ENCODE data around the gene CFAP100.

CFAP100 gene

DNA sequence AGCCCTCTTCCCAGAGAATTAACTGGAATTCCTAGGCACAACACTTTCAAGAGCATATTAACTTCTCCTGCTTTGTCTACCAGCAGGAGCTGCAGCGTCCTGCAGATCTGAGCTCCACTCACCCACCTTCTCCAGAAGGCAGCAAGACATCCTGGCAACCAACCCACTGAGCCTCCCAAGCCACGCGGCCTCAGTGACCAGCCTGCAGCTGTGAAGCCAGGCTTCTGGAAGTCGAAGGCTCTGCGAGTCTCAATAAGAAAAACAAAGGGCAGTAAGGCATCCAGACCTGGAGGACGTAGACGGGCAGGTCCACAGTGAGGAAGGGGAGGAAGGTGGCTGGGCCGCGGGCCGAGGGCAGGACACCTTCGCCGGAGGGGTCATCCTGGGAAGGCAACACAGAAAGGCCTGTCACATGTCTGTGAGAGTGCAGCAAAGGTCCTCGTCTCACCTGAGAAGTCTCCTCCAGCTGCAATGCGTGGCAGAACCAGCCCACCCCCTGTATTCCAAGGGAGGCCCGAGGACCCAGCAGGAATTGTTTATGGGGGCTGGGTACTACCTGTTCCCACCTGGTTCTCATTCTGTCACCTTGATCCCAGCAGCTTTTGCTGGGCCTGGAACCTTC is 44.7 kb downstream of the CFAP100 start:
- no peak for DNase-seq (ENCODE audit: extremely low read depth in 1 of 2, low read depth in 1 of 2)

- no peak for DNase-seq (ENCODE audit: extremely low read depth in 1 of 2, low read depth in 1 of 2)
Observed at GRCh38 chr3:126439968-126440708, 45.4 kb downstream of the CFAP100 start.

DNA sequence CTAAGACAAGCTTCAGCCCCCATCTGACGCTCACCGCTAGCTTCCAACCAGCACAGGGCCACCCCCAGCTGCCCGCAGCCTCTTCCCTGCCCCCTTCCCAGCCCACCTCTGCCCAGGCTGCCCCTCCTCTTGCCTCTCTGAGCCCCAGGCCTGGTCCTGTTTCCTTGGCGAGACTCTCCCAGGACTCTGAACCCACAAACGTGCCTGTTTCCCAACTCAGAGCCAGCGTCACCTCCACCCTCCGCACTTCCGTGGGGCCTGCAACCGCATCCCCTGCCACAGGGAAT is 45.9 kb downstream of the CFAP100 start:
- DNase-seq (ENCODE audit: extremely low read depth in 1 of 2, low read depth in 1 of 2): no peak

DNA sequence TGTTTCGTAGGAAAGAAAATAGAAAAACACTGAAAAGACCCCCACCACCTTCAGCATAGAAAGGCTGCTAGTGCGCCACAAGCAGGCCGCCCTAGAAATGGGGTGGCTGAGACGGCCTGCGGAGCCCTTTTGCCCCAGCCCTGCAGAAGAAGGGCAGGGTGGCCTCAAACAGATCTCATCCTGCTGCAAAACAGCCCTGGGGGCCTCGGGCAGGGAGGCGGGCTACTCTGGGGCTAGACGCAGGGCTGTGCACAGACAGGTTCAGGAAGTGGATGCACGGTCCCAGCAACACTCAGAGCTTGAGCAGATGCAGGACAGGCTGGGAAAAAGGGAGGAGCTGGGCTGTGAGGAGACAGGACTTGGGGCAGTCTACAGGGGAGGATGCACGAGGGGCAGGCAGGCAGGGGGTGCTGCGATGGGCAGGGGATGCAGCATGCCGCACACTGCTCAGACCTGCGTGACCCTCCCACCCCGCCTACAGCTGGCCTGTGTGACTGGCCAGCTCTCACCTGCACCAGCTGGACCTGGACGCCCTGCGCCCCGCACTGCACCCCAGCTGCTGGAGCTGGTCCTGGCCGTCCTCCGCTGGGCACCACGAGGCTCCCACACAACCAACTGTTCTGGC is 46.7 kb downstream of the CFAP100 start:
- no peak for DNase-seq (ENCODE audit: extremely low read depth in 1 of 2, low read depth in 1 of 2)

DNA sequence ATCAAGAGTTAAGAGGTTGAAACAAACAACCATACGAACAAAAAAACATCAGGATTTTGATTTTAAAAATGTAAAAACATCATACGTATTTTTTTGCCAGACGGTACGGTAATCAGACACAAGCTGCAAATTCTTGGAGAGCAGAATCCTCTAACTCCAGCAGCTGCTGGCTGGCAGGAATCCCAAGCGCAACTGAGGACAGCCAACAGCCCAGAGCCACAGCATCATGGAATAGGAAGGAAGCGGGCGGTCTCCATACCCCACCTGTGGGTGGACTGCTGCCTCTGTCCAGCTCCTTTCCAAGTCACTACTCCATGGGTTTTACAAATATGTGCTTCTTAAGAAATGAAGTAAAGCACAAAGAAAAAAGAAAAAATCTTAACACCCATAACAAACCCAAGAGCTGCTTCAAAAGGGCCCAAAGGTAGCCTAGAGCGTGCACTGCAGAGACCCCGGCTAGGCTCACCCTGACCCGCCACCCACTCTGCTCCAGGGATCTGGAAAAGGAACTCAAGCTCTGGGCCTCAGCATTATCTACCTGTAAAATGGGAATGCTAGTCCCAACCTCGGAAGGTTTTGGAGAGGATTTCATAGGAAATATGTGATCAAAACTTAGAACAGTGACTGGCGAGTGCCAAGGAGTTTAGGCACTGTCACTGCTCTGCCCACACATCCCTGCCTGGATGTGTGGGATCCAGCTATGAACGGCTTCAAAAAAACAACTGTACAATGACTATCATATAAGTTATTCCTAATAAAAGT is 47.6 kb downstream of the CFAP100 start:
- no peak for DNase-seq (ENCODE audit: extremely low read depth in 1 of 2, low read depth in 1 of 2)

DNA sequence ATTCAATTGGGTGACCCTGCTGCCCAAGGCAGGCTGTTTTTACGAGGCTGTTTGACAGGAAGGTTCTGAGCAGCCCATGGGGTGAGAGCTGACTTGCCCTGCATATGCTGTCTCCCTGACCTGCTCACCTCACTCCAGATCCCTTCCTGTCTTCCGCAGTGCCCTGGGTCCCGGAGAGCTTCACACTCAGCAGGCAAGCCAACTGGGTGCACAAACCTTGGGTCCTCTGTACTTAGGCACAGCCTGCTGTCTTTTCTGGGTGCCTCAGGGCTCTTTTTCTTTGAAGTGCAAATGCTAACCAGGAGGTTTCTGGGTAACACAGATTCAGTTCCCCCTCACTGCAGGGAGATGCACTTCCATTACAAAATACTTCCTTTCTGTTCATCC is 48.1 kb downstream of the CFAP100 start:
- no peak for DNase-seq (ENCODE audit: extremely low read depth in 1 of 2, low read depth in 1 of 2)

DNA sequence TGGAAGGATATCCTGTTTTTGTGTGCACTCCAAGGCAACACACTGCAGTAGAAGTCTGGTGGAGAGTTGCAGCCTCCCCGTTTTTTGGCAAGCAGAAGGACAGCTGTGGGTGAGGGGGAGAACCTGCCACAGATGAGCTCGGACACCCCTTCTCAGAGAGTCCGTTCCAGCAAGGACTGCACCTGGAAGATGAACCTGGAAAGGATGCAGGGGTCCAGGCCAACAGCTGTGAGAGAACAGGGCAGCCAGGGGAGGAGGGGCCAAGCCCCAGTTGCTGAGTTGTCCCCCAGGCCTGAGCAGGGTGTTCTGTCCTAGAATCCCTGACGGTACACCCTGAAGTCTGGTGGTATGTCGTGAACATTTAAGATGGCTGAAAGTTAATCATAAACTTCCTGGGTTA is 50.8 kb downstream of the CFAP100 start:
- no peak for DNase-seq (ENCODE audit: extremely low read depth in 1 of 2, low read depth in 1 of 2)

DNA sequence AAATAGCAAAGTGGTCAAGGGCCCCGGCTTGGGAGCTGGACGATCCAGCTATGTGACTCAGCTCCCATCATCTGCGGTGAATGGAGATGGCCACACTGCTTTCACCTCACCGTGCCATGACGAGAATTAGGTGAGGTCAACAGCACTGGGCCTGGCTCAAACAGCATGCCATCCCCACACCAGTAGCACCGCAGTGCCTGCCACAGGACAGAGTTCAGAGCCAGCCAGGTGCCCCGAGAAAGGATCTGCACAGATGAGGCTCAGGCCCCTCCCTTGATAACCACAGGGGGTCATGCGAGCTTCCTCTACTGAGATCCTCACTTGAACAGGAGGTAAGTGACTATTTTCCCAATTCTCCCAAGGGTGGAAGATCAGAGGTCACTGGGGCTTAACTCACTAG is 51.6 kb downstream of the CFAP100 start:
- DNase-seq (ENCODE audit: extremely low read depth in 1 of 2, low read depth in 1 of 2): no peak

GRCh38 chr3:126446791-126447190 is 52.1 kb downstream of the CFAP100 start:
- DNase-seq (ENCODE audit: extremely low read depth in 1 of 2, low read depth in 1 of 2): no peak

DNA sequence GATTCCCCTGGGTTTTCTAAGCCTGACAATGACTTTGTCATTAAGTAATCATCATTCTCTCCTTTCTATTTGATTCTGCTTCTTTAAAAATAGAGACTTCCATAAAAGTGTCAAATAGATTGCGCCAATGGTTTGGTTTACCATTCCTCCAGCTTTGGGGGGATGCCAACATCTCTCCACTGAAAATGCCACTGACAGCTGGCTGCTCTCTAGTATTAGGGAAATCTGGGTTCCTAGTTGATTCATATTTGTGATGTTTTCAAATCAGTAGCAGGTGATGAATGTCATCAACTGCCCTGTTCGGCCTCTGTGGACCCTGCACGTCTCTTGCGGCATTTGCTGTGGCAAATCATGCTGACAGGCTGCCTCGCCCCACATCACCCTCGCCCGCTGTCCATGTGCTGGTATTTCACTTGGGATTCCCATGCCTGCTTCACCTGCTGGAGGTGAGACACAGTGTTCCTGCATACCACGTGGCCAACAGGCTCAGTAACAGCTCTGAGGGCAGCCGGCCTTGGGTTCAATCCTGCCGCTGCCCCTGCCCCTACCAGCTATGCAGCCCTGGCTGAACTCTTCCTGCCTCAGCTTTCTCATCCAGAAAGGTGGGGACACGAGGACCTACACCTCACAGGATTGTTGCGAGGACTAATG is 52.9 kb downstream of the CFAP100 start:
- DNase-seq (ENCODE audit: extremely low read depth in 1 of 2, low read depth in 1 of 2): no peak

DNA sequence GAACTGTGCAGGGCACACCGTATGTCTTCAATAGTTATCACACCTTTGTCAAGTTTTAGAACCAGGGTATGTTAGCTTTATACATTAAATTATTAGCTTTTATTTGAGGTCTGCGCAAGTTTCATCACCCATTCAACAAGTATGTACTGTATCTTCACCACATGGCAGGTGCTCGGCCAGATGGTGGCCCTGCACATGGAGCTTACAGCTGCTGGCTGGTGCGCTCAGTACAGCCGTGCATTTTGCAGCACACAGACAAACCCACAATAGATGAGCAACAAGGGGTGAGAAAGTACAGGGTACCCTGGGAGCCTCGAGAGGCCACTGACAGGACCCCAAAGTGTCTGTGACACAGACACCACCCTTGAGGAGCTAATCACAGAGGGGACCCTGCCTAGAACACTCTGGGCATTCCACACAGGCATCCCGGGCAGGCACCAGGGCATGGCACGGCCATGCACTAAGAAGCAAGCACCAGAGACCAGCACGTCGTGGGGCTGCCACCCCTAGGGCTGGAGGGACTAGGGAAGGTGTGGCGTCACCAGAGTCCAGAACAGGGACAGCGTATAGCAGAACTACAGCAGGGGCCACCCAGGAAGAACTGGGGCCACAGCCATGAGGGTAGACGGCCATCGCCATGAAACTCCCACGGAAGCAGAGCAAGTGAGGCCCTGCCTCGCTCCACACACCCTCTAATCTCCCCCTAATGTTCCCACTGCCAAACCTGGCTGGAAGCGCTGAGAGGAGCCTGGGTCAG is 53.6 kb downstream of the CFAP100 start:
- DNase-seq (ENCODE audit: extremely low read depth in 1 of 2, low read depth in 1 of 2): no peak

- DNase-seq (ENCODE audit: extremely low read depth in 1 of 2, low read depth in 1 of 2): no peak
Observed at GRCh38 chr3:126448893-126449180, 54.1 kb downstream of the CFAP100 start.

DNA sequence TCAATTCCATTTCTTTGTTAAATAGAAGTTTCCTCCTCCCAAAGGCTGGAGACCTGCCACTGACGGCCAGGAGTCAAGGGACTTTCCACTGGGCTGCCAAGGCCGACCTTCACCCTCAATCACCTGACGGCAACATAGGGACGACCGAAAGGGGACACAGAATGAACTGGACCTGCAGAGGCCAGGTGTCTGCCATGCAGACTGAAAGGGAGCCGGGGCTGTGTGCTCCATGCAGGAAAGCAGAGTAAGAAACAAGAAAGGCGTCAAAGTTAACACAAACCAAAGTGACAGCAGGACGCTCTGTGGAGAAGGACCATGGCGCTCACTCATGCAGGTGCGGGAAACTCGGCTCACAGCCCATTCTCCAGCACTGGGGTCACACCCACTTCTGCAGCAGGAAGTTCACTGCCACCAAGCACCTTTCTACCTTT is 54.9 kb downstream of the CFAP100 start:
- DNase-seq (ENCODE audit: extremely low read depth in 1 of 2, low read depth in 1 of 2): no peak

DNA sequence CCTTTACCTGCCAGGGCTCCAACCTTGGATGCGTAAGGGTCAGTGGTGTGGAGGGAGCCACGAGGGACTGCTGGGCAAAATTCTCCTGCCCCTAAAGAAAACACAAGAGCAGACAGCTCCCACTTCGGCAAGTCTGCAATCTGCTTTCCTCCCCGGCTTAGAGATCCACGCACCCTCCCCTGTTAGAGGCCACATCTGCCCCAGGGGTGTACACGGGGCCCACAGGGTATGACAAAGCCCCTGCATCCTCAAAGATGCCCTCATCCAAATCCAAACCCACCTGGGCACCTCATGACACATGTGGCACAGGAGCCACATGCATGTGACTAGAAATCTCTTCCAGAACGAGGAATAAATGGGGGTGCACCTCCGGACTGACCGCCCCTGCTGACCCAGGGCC is 55.5 kb downstream of the CFAP100 start:
- no peak for DNase-seq (ENCODE audit: extremely low read depth in 1 of 2, low read depth in 1 of 2)

DNA sequence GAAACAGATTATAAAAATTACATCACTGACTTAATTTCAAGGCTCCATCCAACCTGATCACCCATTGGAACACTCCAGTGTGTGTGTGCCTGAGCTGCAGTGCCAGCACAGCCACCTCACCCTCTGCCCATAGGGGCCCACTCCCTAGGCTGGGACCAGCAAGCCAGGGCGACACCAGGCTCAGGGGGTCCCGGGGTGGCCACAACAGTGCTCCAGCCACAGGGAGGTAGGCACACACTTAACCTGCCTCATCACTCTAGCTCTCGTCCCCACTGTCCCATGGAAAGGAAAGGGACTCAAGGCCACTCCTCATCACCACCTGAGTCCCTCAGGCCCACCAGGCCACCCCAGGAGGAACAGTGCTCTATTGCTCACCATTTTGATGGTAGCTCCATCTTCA is 56.0 kb downstream of the CFAP100 start:
- DNase-seq (ENCODE audit: extremely low read depth in 1 of 2, low read depth in 1 of 2): no peak

DNA sequence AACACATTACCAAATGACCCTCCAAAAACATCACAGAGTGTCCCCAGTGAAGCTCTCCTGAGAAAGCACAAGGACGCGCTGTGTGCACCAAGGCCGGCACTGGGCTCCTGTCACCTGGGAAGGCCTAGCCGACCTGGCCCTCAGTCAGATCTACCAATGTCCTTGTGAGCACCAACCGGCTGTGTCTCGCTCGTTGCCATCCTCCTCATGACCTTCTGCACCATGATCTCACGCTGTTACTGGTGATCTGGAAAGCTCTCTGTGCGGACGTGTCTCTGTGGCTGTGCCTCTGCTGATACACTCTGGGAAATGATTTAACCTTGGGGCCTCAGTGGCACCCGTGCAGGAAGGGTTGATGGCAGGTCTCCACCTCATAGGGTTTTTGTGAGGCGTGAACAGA is 56.8 kb downstream of the CFAP100 start:
- no peak for DNase-seq (ENCODE audit: extremely low read depth in 1 of 2, low read depth in 1 of 2)

DNA sequence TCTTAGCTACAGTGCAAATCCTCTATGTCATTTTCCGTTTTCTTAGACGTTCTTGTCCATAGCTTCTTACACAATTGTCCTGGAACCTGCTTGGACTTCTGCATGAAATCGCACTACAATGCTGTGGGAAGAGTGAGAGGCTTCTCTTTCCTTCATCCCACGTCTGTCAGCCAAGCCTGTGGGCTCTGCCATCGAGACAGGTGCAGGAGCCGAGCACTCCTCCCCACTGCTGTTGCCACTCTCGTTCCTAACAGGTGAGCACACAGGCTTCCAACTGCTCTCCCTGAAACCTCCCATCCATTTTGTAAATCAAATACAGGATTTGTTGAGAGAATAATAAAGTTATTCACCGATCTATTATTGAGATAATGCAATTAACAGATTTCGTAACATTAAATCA is 57.5 kb downstream of the CFAP100 start:
- no peak for DNase-seq (ENCODE audit: extremely low read depth in 1 of 2, low read depth in 1 of 2)

GRCh38 chr3:126454025-126454424 is 59.3 kb downstream of the CFAP100 start:
- no peak for DNase-seq (ENCODE audit: extremely low read depth in 1 of 2, low read depth in 1 of 2)

- no peak for DNase-seq (ENCODE audit: extremely low read depth in 1 of 2, low read depth in 1 of 2)
Observed at GRCh38 chr3:126454437-126455198, 59.9 kb downstream of the CFAP100 start.

DNA sequence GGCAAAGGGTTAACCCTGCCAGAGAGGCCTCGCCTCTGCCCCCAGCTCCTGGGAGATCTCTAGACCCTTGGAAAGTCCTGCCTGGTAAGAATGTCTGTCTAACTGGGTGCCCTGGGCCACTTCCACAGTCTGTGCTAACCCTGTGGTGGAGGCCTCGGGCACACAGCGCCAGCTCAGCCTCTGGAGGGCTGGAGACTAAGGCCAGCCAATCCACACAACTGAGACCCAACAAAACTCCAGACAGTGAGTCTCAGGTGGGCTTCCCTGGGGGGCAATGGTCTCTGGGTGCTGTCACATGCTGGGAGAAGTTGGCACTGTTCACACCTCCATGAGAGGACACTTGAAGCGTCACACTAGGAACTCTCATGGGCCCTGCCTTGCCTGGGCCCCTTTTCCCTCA is 61.5 kb downstream of the CFAP100 start:
- no peak for DNase-seq (ENCODE audit: extremely low read depth in 1 of 2, low read depth in 1 of 2)

Data from activated CD8-positive, alpha-beta memory T cell treated with anti-CD3 and anti-CD28 coated beads for 1 hour (primary cell).